NCI-H748 (cell line): Measurements from ENCODE around the gene HBZ.
A peak's percentile ranks its signal among the peaks of the same experiment; 100 is the strongest.
"Not testable (repeated sequence)": the region's sequence is repeated elsewhere in the genome, so short reads cannot be mapped to it uniquely, and the experiment has no call there.

Source experiments
- DNase-seq: peaks from one replicate; lab custom pipeline; 2025; ENCODE audit not compliant: unreplicated experiment; lab: John Stamatoyannopoulos, UW

HBZ gene

DNA sequence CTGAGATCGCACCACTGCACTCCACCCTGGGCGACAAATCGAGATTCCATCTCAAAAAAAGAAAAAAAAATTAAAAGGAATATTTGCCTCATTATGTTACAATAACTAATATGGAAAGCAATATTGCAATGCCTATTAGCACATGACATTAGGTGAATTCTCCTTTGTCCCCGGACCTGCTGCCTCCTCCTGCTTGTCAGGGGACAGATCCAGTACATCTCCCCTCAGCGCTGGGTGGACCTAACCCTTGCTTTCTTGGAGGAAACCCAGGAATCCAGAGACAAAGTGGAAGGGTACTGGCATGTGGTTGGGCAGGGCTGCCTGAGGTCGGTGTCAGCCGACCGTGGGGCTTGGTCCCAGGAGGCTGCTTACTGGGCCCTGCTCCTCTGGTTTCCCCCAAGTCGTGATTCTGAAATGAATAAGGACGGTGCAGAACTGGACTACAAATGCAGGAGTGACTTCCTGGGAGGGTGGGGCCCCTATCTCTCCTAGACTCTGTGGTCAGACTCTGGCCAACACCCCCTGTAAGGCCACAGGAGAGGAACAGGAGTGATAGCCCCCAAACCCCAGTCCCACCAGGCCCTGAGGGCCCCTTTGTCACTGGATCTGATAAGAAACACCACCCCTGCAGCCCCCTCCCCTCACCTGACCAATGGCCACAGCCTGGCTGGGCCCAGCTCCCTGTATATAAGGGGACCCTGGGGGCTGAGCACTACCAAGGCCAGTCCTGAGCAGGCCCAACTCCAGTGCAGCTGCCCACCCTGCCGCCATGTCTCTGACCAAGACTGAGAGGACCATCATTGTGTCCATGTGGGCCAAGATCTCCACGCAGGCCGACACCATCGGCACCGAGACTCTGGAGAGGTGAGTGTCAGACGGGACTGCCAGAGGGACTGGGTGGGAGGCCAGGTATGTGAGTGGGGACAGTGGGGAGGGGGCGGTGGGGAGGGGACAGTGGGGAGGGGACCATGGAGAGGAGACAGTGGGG is at the start of gene HBZ:
Gene HBZ, plus strand, starts transcription at position 504 of the 988 bp plus-strand sequence. Its CDS starts 266 bp downstream, at position 770.
- DNase-seq: no peak

DNA sequence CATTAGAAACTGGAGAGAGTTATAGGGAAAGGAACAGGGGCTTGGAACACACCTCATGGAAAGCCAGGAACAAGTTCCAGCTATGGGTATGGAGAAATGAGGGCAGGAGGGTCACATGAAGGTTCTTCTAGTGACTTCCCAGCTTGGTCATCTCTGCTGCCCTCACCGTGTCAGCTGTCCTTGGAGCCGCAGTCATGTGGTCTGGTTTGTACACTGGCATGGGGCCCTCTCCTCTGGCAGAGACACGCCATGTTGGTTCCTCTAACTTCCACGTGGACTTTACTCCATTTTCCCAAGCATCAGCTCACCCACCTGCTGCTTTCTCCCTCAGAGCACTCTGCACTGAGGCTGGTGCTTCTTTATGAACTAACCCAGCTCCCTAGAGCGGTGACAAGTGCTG is 48.1 kb upstream of the HBZ start:
- no peak for DNase-seq

DNA sequence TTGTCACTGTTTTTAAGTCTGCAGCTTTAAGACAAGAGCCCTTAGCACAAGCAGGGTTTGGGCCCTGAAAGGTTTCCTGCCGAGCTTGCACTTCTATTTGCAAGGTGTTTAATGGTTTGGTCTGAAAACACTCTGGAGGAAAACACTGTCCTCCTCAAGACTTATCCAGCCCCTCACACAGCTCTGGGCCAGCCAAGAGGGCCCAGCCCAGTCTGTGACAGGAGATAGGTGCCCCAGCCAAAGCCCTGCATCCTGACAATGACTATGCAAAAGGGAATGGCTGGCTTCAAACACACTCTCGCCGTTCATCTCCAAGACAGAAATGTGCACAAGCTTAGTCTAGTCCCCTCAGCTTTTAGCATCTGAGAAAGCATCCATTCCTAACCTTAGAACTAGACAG is 47.5 kb upstream of the HBZ start:
- DNase-seq: no peak

DNA sequence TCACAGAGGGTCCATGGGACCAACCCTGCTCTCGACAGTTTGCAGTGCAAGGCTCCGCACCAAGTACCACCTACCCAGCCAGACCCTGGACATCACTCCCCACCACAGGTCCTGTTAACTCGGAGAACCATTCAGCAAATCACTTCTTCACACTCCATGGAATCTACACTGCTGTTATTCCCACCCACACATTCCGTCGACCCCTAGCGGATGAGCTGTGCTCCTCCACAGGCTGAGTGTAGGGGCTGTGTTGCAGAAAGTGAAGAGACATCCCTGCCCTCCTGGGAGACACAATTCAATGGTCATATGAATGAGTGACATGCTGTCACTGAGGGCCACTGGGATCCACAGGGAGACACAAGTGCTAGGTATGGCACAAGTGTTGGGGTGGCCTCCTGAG is 46.9 kb upstream of the HBZ start:
- DNase-seq: no peak

DNA sequence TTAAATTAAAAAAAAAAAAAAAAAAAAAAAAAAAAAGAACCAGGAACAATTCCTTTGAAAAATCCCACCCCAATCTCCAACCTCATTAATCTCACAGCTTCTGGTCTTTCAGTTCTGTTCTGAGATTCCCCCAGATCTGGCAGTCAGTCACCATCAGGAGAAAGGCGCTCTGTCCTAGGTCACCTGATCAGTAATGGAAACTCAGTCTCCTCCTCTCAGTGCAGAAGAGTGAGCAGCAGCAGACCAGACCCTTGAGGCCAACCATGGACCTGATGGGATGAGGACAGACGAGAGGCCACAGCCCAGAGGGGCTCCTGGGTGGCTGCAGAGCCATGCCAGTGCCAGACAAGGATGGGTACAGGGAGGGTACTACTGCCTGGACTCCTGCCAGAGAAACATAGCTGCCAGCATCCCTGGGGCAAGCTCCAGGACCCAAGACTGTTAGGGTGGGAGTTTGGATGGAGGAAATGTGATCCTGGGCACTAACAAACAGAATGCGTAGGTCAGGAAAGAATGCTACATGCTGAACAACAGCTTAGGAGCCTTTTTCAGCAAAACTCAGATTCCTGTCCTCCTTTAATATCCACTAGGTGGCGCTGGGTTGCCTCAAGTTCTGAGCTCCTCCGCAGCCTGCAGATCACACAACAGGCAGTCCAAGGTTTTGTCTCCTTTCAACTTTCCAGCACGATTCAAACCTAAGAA is 45.7 kb upstream of the HBZ start:
- peak; percentile 61 for DNase-seq

DNA sequence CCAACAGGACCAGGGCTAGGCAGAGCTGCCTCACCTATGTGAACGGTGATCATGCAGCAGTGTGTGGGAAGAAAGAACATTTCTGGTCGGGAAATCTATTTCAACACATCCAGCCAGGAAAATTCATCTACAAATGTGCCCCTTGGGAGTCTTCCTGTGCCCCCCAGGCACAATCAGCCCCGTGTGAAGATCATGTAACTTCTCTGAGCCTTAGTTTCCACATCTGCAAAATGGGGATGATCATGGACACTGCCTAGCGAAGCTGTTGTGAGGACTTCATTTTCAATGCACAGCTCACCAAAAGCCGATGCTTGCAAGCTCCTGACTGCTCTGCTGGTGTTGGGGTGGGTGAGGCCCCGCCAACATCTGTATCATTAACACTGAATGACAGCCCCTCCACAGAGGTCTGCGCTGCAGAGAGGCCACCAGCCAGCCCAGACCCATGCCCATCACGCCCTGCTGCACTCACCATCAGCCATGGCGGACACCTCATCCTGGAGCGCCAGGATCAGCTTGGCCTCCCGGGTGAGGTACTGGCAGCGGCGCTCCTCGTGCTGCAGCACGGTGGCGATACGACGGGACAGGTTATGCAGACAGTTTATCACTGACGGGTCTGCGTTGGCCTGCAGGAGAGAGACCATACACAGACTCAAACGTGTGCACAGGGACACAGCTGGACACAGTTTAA is 40.1 kb upstream of the HBZ start:
- no peak for DNase-seq

DNA sequence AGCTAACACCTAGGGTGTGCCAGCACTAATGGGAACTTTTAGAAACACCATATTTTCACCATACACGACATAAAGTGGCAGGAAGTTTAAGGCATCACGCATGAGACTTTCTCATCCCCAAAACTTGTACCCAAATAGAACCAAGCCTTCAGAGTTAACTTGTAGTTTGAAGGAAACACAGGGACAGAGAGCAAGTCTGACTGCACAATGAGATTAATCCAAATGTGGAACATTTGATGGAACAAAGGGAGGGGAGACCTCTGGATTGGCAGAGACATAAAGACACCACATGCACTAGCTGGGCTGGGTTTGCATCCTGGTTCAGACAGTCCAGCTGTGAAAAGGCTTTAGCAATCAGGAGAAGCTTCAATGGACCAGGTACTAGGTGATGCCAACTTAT is 38.1 kb upstream of the HBZ start:
- DNase-seq: no peak

DNA sequence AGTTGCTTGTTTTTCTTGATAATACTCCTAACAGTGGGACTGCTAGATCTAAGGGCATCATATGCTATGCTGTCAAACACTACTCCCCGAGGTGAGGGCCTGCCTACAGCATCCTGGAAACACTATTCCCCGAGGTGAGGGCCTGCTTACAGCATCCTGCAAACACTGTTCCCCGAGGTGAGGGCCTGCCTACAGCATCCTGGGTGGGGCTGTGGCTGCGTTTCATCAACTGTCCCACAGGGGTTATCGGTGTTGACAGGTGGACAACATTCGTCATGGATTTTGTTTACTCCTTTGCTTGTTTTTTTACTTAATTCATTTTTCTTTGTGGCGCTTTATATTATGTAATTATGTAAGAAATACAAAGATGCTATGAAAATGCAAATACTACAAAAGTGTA is 36.4 kb upstream of the HBZ start:
- no peak for DNase-seq

DNA sequence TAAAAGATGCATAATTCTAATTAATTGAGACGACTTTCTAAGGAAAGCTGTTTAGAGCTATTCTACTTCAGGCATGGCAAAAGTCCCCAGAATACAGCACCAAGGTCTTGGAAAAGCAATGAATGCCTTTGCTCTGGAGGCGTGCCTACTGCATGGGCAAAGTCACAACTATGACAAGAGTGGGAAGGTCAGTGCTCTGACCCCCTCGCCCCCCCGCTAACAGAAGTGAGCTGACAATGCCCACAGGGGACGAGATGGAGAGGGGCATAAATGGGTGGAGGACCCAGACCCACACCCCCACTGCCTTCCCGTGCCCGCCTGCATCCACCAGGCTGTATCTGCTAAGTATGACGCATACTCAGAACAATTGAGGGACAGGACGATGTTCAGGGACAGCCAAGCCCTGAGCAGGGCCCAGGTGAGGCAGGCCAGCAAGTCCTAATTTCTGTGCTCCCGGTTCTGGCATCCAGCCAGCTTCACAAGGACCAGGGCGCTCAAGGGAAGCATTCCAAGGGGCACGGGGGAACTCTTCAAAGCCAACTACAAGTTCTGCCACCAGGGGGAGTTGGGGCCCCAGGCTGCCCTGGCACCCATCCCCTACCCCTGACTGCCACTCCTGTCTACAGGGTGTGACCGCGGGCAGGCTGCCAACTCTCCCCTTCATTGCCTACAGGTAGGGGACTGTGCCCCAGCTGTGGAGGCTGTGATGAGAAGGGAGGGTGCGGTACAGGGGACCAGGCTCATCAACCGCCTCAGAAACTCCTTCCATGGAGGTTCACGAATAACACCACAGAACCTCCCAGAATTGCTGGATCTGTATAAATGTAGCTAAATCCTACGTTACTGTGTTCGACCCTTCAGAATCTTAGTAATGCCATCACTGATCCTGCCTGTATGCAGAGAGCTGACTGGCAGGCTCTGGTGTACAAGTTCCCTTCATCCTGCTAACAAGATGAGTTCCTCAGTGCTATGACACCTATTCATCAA is 34.8 kb upstream of the HBZ start:
- DNase-seq: peak; percentile 87

DNA sequence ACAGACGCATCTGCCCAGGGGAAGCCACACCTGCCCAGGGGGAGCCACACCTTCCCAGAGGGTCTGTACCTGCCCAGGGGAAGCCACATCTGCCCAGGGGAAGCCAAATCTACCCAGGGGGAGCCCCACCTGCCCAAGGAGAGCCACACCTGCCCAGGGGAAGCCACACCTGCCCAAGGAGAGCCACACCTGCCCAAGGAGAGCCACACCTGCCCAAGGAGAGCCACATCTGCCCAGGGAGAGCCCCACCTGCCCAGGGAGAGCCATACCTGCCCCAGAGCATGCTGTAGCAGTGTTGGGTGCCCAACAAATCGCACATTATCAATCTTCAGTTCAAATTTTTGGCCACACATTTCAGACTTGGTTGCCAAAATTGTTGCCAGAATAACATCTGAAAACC is 33.6 kb upstream of the HBZ start:
- DNase-seq: peak; percentile 52

DNA sequence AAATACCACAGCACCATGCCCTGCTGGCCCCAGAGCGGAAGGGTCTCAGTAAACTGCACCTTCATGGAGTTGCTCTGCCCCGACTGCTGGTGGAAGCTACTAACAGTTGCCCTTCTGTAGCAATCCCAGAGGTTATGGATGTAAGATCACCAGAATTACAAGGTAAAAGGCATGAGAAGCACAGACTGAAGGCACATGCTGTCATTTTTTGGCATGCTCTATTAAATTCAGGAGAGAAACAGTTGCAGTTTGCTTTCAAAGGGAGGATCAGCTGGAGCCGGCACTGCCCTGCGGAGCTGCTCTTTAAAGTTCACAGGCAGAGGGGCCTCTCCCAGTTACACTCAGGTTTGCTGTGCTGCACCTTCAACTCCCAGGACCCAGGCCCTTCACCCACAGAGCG is 33.1 kb upstream of the HBZ start:
- no peak for DNase-seq

DNA sequence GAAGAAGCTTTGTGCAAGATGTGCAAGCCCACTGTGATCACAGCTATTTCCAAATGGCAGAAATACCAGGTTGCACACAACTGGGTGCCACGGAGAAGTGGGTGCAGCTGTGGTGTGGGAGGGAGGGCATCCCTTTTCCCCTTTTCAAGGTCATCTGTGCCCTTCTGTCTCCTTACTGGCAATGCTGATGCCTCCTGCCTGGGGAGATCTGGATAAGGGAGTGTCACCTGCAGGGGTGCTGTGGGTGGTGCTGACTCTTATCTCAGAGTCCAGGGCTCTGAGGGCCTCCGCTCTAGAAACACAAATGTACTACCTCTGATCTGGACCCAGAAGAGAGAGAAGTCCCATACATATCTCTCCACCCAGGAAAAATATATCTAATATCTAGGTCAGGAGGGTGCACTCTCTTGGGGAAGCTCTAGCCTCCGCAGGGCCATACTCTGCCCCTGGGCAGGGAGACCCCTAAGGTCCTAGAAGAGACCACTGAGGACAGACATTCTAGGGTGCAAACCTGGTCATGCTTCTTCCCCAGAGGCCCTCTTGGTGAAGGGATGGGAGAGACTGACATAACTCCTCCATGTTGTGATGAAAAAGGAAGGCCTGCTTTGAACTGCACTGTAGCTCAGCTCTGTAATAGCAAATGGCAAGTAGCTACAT is 32.5 kb upstream of the HBZ start:
- no peak for DNase-seq

DNA sequence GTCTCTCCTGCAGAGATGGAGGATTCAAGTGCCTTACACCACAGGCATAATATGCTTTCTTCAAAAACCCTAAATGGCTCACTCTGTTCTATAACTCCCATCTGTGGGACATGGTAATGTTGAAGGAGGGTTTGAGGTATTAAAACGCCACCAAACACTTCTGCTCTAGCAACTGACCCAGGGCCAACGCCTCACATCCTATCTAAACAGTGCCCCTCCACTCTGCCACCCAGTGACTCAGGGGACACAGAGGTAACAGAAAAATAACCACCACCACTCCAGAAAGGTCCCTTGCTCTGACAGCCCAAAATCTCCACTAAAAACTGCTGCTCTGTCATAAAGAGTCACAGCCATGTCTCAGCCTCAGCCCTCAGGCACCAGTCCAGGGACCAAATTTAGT is 31.7 kb upstream of the HBZ start:
- no peak for DNase-seq

DNA sequence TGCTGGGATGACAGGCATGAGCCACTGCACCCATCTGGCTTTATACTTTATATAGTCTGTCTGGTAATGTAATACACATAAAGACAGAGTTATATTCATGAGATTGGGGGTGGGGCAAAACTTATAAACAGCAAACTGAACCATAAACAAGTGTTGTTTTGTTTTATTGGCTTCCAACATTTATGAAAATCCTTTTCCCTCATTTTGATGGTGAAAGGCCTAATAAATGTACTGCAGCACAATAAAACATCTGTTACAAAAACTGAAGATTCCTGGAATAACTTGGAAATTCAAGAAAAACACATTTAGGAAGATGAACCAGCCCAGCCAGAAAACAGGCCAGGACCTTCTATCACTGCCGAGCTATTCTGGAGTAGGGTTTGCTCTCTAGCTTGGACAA is 30.1 kb upstream of the HBZ start:
- no peak for DNase-seq

DNA sequence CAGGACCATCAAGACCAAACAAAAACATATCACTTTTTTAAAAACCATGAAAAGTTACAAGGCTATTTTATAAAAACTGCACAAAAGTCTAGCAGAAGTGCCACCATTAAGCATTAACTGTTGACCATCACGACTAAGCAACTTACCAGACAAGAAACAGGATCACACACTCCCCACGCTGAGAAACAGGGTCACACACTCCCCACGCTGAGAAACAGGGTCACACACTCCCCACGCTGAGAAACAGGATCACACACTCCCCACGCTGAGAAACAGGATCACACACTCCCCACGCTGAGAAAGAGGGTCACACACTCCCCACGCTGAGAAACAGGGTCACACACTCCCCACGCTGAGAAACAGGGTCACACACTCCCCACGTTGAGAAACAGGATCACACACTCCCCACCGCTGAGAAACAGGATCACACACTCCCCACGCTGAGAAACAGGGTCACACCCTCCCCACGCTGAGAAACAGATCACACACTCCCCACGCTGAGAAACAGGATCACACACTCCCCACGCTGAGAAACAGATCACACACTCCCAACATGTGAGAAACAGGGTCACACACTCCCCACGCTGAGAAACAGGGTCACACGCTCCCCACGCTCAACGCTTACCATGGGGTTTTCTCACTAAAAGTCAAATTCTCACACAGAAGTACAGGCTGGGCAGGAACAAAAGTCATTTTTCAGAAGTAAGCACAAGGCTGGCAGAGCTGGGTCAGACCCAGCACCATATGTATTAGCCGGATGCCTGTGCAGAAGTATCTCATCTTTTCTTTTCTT is 28.7 kb upstream of the HBZ start:
- not testable (repeated sequence) for DNase-seq

DNA sequence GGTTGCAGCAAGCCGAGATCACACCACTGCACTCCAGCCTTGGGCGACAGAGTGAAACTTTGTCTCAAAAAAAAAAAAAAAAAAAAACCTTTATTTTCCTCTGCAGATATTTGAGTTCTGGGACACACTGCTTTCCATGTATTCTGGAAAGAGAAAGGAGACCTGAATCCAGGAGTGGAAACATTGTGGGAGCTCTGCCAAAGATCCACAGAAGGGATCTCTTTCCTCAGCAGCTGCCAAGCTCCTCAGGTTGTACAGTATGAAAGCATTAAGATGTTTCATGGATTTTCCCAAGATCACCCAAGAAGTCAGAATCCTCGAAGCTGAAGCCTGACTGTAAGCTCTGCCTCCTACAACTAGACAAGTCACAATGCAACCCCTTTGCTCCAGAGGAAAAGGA is 27.4 kb upstream of the HBZ start:
- no peak for DNase-seq

DNA sequence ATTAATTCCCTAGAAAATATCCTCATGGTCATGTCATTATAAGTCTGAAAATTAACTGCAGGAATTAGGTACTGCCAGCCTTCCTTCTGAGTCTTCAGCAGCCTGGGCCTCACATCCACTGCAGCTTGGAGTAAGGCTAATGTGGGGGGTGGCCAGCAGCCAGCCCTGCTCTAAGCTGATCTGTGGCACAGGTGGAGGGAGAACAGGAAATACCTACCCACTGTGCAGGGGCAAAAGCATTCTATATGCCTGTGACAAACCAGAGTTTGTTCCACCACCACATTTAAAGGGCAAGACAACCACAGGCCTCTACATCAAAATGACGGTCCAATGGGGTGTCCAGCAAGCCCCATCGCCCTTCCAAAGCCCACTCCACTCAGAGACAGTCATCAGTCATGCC is 23.4 kb upstream of the HBZ start:
- DNase-seq: no peak

DNA sequence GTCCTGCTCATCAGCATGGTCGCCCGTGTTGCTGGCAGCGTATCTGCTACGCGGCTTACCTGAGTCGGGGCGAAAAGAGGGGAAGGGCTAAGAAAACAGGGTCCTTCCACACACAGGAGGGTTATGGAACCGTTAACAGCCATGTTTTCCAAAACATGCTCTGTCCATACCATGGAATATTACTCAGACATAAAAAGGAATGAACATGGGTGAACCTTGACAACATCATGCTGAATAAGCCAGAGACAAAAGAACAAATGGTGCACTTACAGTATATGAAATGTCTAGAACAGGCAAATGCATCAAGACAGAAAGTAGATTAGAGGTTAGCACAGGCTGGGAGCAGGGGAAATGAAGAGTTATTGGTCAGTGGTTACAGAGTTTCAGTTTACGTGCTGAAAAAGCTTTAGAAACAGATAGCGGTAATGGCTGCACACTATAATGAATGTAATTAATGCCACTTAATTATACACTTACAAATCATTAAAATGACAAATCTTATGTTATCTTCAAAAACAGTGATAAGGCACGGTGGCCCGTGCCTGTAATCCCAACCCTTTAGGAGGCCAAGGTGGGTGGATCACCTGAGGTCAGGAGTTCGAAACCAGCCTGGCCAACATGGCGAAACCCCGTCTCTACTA is 21.8 kb upstream of the HBZ start:
- DNase-seq: no peak

DNA sequence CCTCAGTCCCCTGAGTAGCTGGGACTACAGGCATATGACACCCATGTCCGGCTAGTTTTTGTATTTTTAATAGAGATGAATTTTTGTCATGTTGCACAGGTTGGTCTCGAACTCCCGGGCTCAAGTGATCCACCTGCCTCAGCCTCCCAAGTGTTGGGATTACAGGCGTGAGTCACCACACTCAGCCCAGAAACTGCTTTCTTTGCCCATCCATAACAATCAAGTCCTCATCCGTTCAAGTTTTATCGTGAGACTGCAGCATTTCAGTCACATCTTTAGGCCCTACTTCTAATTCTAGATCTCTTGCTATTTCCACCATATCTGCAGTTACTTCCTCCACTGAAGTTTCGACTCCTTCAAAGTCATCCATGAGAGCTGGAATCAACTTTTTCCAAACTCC is 20.3 kb upstream of the HBZ start:
- DNase-seq: no peak
